Neutrophil (primary cell): ENCODE data around the gene SPDEF.

Experiments used
- H3K27ac ChIP-seq: fragments of 200-600 bp; sonication (generic); 2 replicates; pipeline ENCODE4 v1.5.1; 2016; ENCODE audit warnings: mild to moderate bottlenecking, moderate library complexity
- H3K27me3 ChIP-seq: fragments of 200-600 bp; sonication (generic); 2 replicates; pipeline ENCODE4 v1.6.0; 2016; ENCODE audit warnings: mild to moderate bottlenecking
- H3K36me3 ChIP-seq: fragments of 200-600 bp; sonication (generic); 2 replicates; pipeline ENCODE4 v1.5.1; 2017
- H3K4me1 ChIP-seq, 2 experiments: fragments of 200-600 bp in 1 of 2; sonication (generic) in 1 of 2; 1 replicate in 1 of 2; 2 replicates in 1 of 2; pipeline versions ENCODE4 v1.5.1 to v1.6.1; 2013 to 2016; ENCODE audit warnings: low read depth in 1 of 2, low read length in 1 of 2, mild to moderate bottlenecking in 1 of 2, moderate library complexity in 1 of 2; ENCODE audit not compliant: control insufficient read depth in 1 of 2, insufficient read depth in 1 of 2
- H3K4me3 ChIP-seq, 2 experiments: fragments of 200-600 bp in 1 of 2; sonication (generic) in 1 of 2; 1 replicate in 1 of 2; 2 replicates in 1 of 2; pipeline ENCODE4 v1.5.1; 2013 to 2016; ENCODE audit warnings: low read depth in 1 of 2, low read length in 1 of 2, mild to moderate bottlenecking in 1 of 2, moderate library complexity in 1 of 2
- H3K9me3 ChIP-seq: fragments of 200-600 bp; sonication (generic); 2 replicates; pipeline ENCODE4 v1.5.1; 2016
- CTCF ChIP-seq: fragments of 200-600 bp; sonication (generic); IDR thresholded peaks from 2 replicates; pipeline ENCODE4 v1.5.1; 2016; ENCODE audit warnings: antibody characterized with exemption

SPDEF gene

GRCh38 chr6:34536959-34537848 is 18.9 kb downstream of the SPDEF start:
- Histone ChIP-seq H3K27ac (no peak overlapping the region), H3K36me3 (no peaks in the 10 kb centered on the region), H3K4me3 (no peak overlapping the region), H3K27me3 (no peaks in the 10 kb centered on the region), H3K9me3 (no peaks in the 10 kb centered on the region), H3K4me1 (no peaks in the 10 kb centered on the region)
- no peak for TF ChIP-seq CTCF

GRCh38 chr6:34536251-34536958 is 19.7 kb downstream of the SPDEF start:
- no peak overlapping the region for H3K4me3 ChIP-seq
- H3K27ac ChIP-seq = no peak overlapping the region
- no peak for TF ChIP-seq CTCF
- no peaks in the 10 kb centered on the region for H3K4me1 ChIP-seq
- no peaks in the 10 kb centered on the region for H3K9me3 ChIP-seq
- no peaks in the 10 kb centered on the region for H3K36me3 ChIP-seq
- H3K27me3 ChIP-seq = no peaks in the 10 kb centered on the region

GRCh38 chr6:34535646-34536045 is 20.5 kb downstream of the SPDEF start:
- Histone ChIP-seq H3K36me3 (no peaks in the 10 kb centered on the region), H3K4me1 (no peaks in the 10 kb centered on the region)

GRCh38 chr6:34535199-34535598 is 20.9 kb downstream of the SPDEF start:
- H3K27me3 ChIP-seq = no peaks in the 10 kb centered on the region

More at GRCh38 chr6:34535646-34536045, 20.5 kb downstream of the SPDEF start:
- Histone ChIP-seq H3K4me3 (no peak overlapping the region), H3K27me3 (no peaks in the 10 kb centered on the region), H3K9me3 (no peaks in the 10 kb centered on the region), H3K27ac (no peak overlapping the region)
- TF ChIP-seq CTCF = no peak

GRCh38 chr6:34534656-34535055 is 21.5 kb downstream of the SPDEF start:
- Histone ChIP-seq H3K27ac (no peak overlapping the region), H3K36me3 (no peaks in the 10 kb centered on the region), H3K4me1 (no peaks in the 10 kb centered on the region), H3K27me3 (peaks cover under 1% of the 10 kb centered on the region), H3K9me3 (no peaks in the 10 kb centered on the region), H3K4me3 (no peak overlapping the region)
- no peak for TF ChIP-seq CTCF

More at GRCh38 chr6:34535199-34535598, 20.9 kb downstream of the SPDEF start:
- Histone ChIP-seq H3K27ac (no peak overlapping the region), H3K4me3 (no peak overlapping the region), H3K36me3 (no peaks in the 10 kb centered on the region), H3K4me1 (no peaks in the 10 kb centered on the region), H3K9me3 (no peaks in the 10 kb centered on the region)
- TF ChIP-seq CTCF = no peak
